ENCODE data around the gene STK38L.

GRCh38 chr12:27296674-27297073 lies 52.6 kb downstream of the STK38L start:
- TF ChIP-seq EZH2phosphoT487 (IDR thresholded peaks at IDR 0.05; ENCODE audit: insufficient read depth, low read depth) (no peak), EZH2 (IDR thresholded peaks at IDR 0.05; ENCODE audit: insufficient read depth, poor library complexity, severe bottlenecking) (no peak)

Measured in GM23248 (cell line).